GM21447 (cell line): ENCODE data around the gene ICAM5.
"Not testable (repeated sequence)": the region's sequence is repeated elsewhere in the genome, so short reads cannot be mapped to it uniquely, and the experiment has no call there.

Source experiments
- ATAC-seq: cut with Tn5 transposase; IDR thresholded peaks from one replicate; pipeline ENCODE4 v1.9.1; 2021; ENCODE audit not compliant: unreplicated experiment

Gene ICAM5

GRCh38 chr19:10270180-10270615, 19.6 kb upstream of the ICAM5 start:
- ATAC-seq = peak; percentile 39

GRCh38 chr19:10270616-10271394, 18.9 kb upstream of the ICAM5 start, which contains the start of gene ICAM1:
TSS of gene ICAM1 (plus strand) at chr19:10271120. CDS start at chr19:10271160, 40 bp downstream.
- ATAC-seq = peak; percentile 56

- peak; percentile 25 for ATAC-seq
Measured at GRCh38 chr19:10271543-10272086, 18.1 kb upstream of the ICAM5 start.

- ATAC-seq = no peak
Measured at GRCh38 chr19:10274589-10274988, 15.2 kb upstream of the ICAM5 start.

GRCh38 chr19:10277795-10278589, 11.8 kb upstream of the ICAM5 start:
- ATAC-seq = no peak

GRCh38 chr19:10278935-10279334, 10.8 kb upstream of the ICAM5 start:
- ATAC-seq = no peak

GRCh38 chr19:10279737-10280442, 9.9 kb upstream of the ICAM5 start:
- ATAC-seq = no peak

GRCh38 chr19:10282043-10282442, 7.7 kb upstream of the ICAM5 start:
- ATAC-seq = not testable (repeated sequence)

- no peak for ATAC-seq
Measured at GRCh38 chr19:10283301-10284064, 6.3 kb upstream of the ICAM5 start.

- ATAC-seq = no peak
Measured at GRCh38 chr19:10284065-10284959, 5.4 kb upstream of the ICAM5 start.

- no peak for ATAC-seq
Measured at GRCh38 chr19:10284960-10285278, 4.8 kb upstream of the ICAM5 start.

- ATAC-seq = no peak
Measured at GRCh38 chr19:10285393-10285792, 4.4 kb upstream of the ICAM5 start.

GRCh38 chr19:10286803-10287737, 2.7 kb upstream of the ICAM5 start, which contains the start of gene ICAM4:
TSS of gene ICAM4 (plus strand) at chr19:10286955. CDS start at chr19:10287013, 58 bp downstream.
- ATAC-seq = no peak

- ATAC-seq = no peak
Measured at GRCh38 chr19:10288662-10289166, 1.0 kb upstream of the ICAM5 start.

- ATAC-seq = no peak
Measured at GRCh38 chr19:10289167-10289835, 451 bp upstream of the ICAM5 start.

- ATAC-seq = no peak
Measured at GRCh38 chr19:10290357-10290875, 664 bp downstream of the ICAM5 start.

GRCh38 chr19:10290876-10291553, 1.3 kb downstream of the ICAM5 start:
- ATAC-seq = no peak
